ENCODE data around the gene STAC3. TPM values are rescaled to one million over a fixed set of nuclear protein-coding genes. Genes with fewer than 3 reads are reported as not detected.

STAC3 gene
- polyA plus RNA-seq, 1 donor from 2014 or later: 2.4 TPM

DNA sequence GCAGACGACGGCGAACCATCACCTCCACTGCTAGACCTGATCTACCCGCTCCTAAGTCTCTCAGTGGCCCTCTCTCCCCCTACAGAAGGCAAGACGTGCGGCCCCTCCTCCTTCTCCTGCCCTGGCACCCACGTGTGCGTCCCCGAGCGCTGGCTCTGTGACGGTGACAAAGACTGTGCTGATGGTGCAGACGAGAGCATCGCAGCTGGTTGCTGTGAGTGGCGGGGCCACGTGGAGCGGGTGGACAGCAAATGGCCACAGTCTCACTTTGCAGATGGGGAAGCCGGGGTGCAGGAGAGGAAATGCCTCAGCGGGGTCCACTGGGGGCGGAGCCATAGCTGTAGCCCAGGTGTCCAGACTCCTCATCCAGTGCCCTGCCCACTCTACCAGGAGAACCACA lies 55.8 kb downstream of the STAC3 start:
- Mint-ChIP-seq H3K36me3 (peaks cover 6% of the 10 kb centered on the region), H3K4me3 (peak overlapping the region in 1 of 4 donors; percentile 28), H3K27ac (no peak overlapping the region), H3K4me1 (peaks cover 0 to 1% (median 0%) of the 10 kb centered on the region in 3 donors), H3K27me3 (peaks cover 1% of the 10 kb centered on the region), H3K9me3 (no peaks in the 10 kb centered on the region)

DNA sequence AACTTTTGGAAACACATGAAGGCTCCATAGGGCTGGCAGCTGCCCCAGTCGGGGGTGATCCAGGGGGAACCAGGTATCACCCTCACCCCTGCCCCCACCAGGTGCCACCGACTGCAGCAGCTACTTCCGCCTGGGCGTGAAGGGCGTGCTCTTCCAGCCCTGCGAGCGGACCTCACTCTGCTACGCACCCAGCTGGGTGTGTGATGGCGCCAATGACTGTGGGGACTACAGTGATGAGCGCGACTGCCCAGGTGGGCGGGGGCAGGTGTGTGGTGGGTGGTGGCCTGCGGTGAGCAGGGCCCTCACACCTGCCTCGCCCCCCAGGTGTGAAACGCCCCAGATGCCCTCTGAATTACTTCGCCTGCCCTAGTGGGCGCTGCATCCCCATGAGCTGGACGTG lies 56.7 kb downstream of the STAC3 start:
- Mint-ChIP-seq H3K4me1 (peaks cover 0 to 1% (median 0%) of the 10 kb centered on the region in 3 donors), H3K4me3 (no peak overlapping the region), H3K36me3 (peaks cover 6% of the 10 kb centered on the region), H3K27ac (no peak overlapping the region), H3K9me3 (no peaks in the 10 kb centered on the region), H3K27me3 (peaks cover 1% of the 10 kb centered on the region)

DNA sequence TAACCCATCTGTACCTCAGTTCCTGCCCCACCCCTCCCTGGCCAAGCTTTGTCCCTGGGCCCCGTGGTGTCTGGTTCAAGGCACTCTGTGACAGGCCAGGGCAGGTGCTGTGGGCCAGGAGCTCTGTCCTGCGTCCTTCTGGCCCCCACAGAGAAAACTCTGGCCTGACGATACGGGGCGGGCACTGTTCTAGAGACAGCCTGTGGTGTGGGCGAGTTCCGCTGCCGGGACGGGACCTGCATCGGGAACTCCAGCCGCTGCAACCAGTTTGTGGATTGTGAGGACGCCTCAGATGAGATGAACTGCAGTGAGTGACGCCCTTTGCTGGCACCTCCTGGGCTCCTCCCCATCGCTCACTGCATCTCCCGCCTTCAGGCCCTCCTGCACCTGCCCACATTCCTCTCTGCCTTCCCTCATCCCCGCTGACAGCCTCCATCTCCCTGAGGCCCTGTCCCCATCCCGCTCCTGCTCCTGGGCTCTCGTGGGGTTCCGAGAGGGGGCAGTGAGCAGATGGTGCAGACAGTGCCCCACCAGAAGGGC lies 57.2 kb downstream of the STAC3 start:
- H3K27ac Mint-ChIP-seq: no peak overlapping the region
- H3K27me3 Mint-ChIP-seq: peaks cover 1% of the 10 kb centered on the region
- H3K4me1 Mint-ChIP-seq: peaks cover 0 to 1% (median 0%) of the 10 kb centered on the region in 3 donors
- H3K36me3 Mint-ChIP-seq: peaks cover 6% of the 10 kb centered on the region
- H3K4me3 Mint-ChIP-seq: no peak overlapping the region
- no peaks in the 10 kb centered on the region for H3K9me3 Mint-ChIP-seq

Other genes starting within 250 kb of the STAC3 start
- 3.2 TPM for gene ZBTB39, start 244.6 kb downstream of the STAC3 start, polyA plus RNA-seq
- not detected for gene TAC3, start 234.7 kb downstream of the STAC3 start, polyA plus RNA-seq
- gene MYO1A, start 201.1 kb downstream of the STAC3 start, polyA plus RNA-seq: not detected
- gene NEMP1, start 172.4 kb downstream of the STAC3 start, polyA plus RNA-seq: 4.3 TPM
- 0.81 TPM for gene NAB2, start 162.1 kb downstream of the STAC3 start, polyA plus RNA-seq
- gene STAT6, start 139.8 kb downstream of the STAC3 start, polyA plus RNA-seq: 130 TPM
- 0.19 TPM for gene LRP1, start 122.7 kb downstream of the STAC3 start, polyA plus RNA-seq
- gene LRP1-AS, start 103.6 kb downstream of the STAC3 start, polyA plus RNA-seq: not detected
- 8.3 TPM for gene NXPH4, start 34.4 kb downstream of the STAC3 start, polyA plus RNA-seq
- 176 TPM for gene SHMT2, start 21.5 kb downstream of the STAC3 start, polyA plus RNA-seq
- 19.2 TPM for gene R3HDM2, start 179.9 kb upstream of the STAC3 start, polyA plus RNA-seq
- gene INHBC, start 183.6 kb upstream of the STAC3 start, polyA plus RNA-seq: not detected
- gene INHBE, start 204.1 kb upstream of the STAC3 start, polyA plus RNA-seq: not detected
- 0.18 TPM for gene GLI1, start 208.6 kb upstream of the STAC3 start, polyA plus RNA-seq
- 129 TPM for gene ARHGAP9, start 228.7 kb upstream of the STAC3 start, polyA plus RNA-seq
- gene MARS1, start 236.9 kb upstream of the STAC3 start, polyA plus RNA-seq: 76.6 TPM

Data from IgD-negative memory B cell (primary cell).